Measurements from ENCODE around the gene PRKCZ. TPM values are rescaled to one million over a fixed set of nuclear protein-coding genes. Genes with fewer than 3 reads are reported as not detected.

Gene PRKCZ
- total and polyA plus RNA-seq, 2 experiments from 2014 or later: 26.2 to 36.9 TPM

DNA sequence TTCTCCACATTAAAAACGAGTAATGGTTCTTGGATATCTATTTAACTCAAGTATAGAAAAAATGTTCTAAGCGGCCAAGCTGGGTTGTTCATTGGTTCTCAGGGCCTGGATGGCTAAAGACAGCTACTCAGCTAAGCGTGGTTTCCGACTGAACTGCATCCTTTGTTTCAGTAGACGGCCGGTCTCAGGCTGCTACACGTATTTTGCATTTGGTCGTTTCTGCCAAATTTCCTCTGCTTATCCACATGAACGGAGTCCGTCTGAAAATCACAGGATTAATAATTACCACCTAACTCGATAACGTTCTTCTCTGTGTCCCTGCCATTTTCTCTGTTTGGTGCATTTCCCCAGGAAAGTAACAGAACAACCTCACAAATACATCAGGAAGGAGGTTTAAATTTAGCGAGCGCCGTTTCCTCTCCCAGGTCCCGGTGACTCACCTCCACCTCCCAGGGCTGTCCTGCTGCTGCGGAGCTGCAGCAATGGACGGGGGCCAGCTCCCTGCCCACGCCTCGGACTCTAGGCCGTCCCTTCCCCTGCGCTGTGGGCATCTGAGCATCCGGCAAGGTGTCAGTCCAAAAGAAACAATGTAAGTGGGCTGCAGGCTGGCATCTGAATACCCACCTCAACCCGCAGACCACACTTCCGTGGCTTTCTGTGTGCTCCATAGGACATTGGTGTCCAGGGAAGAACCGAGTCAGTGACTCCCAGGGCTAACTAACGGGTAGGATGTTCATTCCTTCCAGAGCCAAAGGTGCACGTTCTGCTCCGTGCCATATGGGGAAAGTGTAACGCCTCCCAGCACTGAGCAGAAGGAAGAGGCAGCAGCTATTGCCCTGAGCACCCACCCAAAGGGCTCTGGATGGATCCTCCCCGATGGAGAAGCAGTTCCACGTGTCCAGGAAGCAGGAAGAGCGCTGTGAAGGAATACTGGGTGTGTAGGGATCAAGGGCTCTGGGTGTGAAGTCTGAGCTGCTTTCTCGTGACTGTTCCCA, 35.2 kb upstream of the PRKCZ start (continued):
- TF ChIP-seq, protein P1, sequence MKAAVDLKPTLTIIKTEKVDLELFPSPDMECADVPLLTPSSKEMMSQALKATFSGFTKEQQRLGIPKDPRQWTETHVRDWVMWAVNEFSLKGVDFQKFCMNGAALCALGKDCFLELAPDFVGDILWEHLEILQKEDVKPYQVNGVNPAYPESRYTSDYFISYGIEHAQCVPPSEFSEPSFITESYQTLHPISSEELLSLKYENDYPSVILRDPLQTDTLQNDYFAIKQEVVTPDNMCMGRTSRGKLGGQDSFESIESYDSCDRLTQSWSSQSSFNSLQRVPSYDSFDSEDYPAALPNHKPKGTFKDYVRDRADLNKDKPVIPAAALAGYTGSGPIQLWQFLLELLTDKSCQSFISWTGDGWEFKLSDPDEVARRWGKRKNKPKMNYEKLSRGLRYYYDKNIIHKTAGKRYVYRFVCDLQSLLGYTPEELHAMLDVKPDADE (IDR thresholded peaks at IDR 0.05): no peak
- no peak for TF ChIP-seq STAT1 (IDR thresholded peaks at IDR 0.05; ENCODE audit: unreplicated experiment)

DNA sequence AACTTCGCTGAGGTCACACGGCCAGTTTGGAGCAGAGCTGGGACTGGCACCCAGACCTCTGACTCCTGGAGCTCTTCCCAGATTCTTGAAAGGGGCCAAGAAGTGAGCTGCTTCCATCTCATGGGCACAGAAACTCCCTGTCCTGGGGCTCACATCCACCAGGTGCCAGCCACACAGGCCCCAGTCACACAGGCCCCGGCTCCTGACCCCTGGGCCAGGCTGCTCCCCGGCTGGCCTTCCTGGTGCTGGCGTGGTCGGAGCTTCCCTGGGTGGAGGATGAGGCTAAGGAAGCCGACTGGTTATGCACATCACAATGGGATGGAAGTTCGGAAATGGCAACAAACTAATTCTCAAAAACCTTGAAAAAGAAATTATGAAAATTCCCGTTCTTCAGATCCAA, 34.1 kb upstream of the PRKCZ start:
- Histone ChIP-seq H3K4me2 (no peak overlapping the region), H3K27me3 (ENCODE audit: insufficient read depth) (peaks cover 14% of the 10 kb centered on the region), H3K36me3 (ENCODE audit: insufficient read depth) (no peaks in the 10 kb centered on the region), H3K4me3 (no peak overlapping the region), H3F3A (replicated peaks; ENCODE audit: low read depth) (peaks cover 7% of the 10 kb centered on the region; the same call in 1 of the 2 replicates), H2AFZ (no peak overlapping the region), H4K20me1 (replicated peaks; ENCODE audit: insufficient read depth) (no peaks in the 10 kb centered on the region), H3K9me2 (ENCODE audit: insufficient read depth) (no peaks in the 10 kb centered on the region), H3K79me2 (replicated peaks; ENCODE audit: insufficient read depth) (no peaks in the 10 kb centered on the region), H3K4me1 (ENCODE audit: insufficient read depth) (peaks cover 8% of the 10 kb centered on the region; the same call in 1 of the 2 replicates), H3K27ac (ENCODE audit: low read depth) (no peak overlapping the region)
- ATAC-seq: no peak
- no peaks in the 10 kb centered on the region for H3K36me3 Mint-ChIP-seq (ENCODE audit: low read depth)
- DNase-seq (ENCODE audit: low spot score): no peak
- H3K4me3 Mint-ChIP-seq: no peak overlapping the region
- no peaks in the 10 kb centered on the region for H3K9me3 Mint-ChIP-seq
- peaks cover 32% of the 10 kb centered on the region for H3K27me3 Mint-ChIP-seq (ENCODE audit: insufficient read depth, low read depth, poor library complexity)
- peaks cover 9% of the 10 kb centered on the region for H3K4me1 Mint-ChIP-seq
- TF ChIP-seq, protein P2, sequence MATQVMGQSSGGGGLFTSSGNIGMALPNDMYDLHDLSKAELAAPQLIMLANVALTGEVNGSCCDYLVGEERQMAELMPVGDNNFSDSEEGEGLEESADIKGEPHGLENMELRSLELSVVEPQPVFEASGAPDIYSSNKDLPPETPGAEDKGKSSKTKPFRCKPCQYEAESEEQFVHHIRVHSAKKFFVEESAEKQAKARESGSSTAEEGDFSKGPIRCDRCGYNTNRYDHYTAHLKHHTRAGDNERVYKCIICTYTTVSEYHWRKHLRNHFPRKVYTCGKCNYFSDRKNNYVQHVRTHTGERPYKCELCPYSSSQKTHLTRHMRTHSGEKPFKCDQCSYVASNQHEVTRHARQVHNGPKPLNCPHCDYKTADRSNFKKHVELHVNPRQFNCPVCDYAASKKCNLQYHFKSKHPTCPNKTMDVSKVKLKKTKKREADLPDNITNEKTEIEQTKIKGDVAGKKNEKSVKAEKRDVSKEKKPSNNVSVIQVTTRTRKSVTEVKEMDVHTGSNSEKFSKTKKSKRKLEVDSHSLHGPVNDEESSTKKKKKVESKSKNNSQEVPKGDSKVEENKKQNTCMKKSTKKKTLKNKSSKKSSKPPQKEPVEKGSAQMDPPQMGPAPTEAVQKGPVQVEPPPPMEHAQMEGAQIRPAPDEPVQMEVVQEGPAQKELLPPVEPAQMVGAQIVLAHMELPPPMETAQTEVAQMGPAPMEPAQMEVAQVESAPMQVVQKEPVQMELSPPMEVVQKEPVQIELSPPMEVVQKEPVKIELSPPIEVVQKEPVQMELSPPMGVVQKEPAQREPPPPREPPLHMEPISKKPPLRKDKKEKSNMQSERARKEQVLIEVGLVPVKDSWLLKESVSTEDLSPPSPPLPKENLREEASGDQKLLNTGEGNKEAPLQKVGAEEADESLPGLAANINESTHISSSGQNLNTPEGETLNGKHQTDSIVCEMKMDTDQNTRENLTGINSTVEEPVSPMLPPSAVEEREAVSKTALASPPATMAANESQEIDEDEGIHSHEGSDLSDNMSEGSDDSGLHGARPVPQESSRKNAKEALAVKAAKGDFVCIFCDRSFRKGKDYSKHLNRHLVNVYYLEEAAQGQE (IDR thresholded peaks at IDR 0.05; ENCODE audit: unreplicated experiment): no peak
- TF ChIP-seq, protein P1 (IDR thresholded peaks at IDR 0.05): no peak
- no peak for TF ChIP-seq JUNB (IDR thresholded peaks at IDR 0.05; ENCODE audit: unreplicated experiment)
- TF ChIP-seq, protein P3, sequence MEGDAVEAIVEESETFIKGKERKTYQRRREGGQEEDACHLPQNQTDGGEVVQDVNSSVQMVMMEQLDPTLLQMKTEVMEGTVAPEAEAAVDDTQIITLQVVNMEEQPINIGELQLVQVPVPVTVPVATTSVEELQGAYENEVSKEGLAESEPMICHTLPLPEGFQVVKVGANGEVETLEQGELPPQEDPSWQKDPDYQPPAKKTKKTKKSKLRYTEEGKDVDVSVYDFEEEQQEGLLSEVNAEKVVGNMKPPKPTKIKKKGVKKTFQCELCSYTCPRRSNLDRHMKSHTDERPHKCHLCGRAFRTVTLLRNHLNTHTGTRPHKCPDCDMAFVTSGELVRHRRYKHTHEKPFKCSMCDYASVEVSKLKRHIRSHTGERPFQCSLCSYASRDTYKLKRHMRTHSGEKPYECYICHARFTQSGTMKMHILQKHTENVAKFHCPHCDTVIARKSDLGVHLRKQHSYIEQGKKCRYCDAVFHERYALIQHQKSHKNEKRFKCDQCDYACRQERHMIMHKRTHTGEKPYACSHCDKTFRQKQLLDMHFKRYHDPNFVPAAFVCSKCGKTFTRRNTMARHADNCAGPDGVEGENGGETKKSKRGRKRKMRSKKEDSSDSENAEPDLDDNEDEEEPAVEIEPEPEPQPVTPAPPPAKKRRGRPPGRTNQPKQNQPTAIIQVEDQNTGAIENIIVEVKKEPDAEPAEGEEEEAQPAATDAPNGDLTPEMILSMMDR (conservative IDR thresholded peaks at IDR 0.05; ENCODE audit: low read depth in 2 of 2): no peak
- TF ChIP-seq EZH2phosphoT487 (IDR thresholded peaks at IDR 0.05; ENCODE audit: unreplicated experiment): no peak
- no peak for TF ChIP-seq CREB1 (CRISPR knock-in tag; IDR thresholded peaks at IDR 0.05; ENCODE audit: low read depth)
- TF ChIP-seq NANOG (IDR thresholded peaks at IDR 0.05; ENCODE audit: borderline replicate concordance): no peak
- no peak for TF ChIP-seq ZNF114 (CRISPR knock-in tag; IDR thresholded peaks at IDR 0.05)
- TF ChIP-seq POLR2AphosphoS5 (IDR thresholded peaks at IDR 0.05; ENCODE audit: low read depth): no peak
- no peak for TF ChIP-seq ZNF331 (CRISPR knock-in tag; IDR thresholded peaks at IDR 0.05; ENCODE audit: low read depth)
- H3K27ac Mint-ChIP-seq: no peak overlapping the region
